Measurements from ENCODE around the gene ACOT11. TPM values are rescaled to one million over a fixed set of nuclear protein-coding genes. Genes with fewer than 3 reads are reported as not detected.

The ACOT11 gene
- polyA plus RNA-seq, 1 donor from 2014 or later = not detected

DNA sequence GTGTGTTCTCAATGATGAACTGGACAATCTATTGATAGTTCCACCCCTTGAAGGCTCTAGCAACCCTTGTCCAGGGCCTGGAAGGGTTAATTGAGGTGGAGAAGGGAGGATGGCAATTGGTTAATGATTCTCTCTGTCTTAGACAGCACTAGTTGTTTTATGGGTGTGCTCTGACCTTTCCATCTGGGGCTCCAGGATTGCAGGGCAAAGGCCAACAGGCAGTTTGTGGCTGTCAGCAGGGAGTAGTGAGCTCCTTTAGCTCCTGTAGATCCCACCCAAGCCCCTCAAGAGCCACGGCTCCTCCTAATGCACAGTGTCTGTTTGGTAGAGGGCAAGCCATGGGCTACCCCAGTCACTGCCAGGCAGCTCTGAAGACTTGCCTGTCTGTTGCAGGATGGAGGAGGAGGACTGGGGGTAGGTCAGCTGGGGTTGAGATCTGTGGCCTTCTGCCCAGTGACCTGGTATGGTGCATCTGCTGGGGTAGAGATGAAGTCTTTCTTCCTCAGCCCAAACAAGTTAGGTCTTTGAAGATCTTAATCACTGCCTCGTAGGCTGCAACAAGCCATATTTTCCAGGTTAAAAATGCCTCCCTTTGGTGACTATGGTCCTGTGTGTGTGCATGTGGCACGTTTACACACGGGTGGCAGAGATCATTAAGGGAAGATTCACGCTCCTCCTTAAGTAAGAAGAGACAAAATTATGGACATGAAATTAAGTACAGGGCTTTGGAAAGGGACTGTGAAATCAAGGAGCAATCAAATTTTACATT is 101.3 kb downstream of the ACOT11 start:
- no peaks in the 10 kb centered on the region for H3K36me3 ChIP-seq (ENCODE audit: insufficient read depth, low read length)
- H2AFZ ChIP-seq (ENCODE audit: low read depth, low read length) = no peak overlapping the region
- no peaks in the 10 kb centered on the region for H3F3A ChIP-seq (ENCODE audit: insufficient read depth, low read length, poor library complexity, severe bottlenecking)
- no peaks in the 10 kb centered on the region for H4K20me1 ChIP-seq (ENCODE audit: insufficient read depth)
- H3K27ac ChIP-seq (ENCODE audit: low read length) = no peak overlapping the region
- H3K9me2 ChIP-seq (ENCODE audit: insufficient read depth, low read length) = no peaks in the 10 kb centered on the region
- no peaks in the 10 kb centered on the region for H3K27me3 ChIP-seq (ENCODE audit: insufficient read depth, low read depth, low read length)
- H3K4me2 ChIP-seq (ENCODE audit: low read length) = no peak overlapping the region
- no peak overlapping the region for H3K9ac ChIP-seq (ENCODE audit: low read length)
- TF ChIP-seq EZH2 (IDR thresholded peaks at IDR 0.05; ENCODE audit: borderline replicate concordance, insufficient read depth, low read length, poor library complexity, severe bottlenecking) (no peak), RAD21 (conservative IDR thresholded peaks at IDR 0.05) (no peak), MXI1 (conservative IDR thresholded peaks at IDR 0.05; ENCODE audit: poor library complexity, severe bottlenecking) (no peak), REST (IDR thresholded peaks at IDR 0.05; ENCODE audit: borderline replicate concordance) (no peak), EP300 (conservative IDR thresholded peaks at IDR 0.05; ENCODE audit: poor library complexity, severe bottlenecking) (no peak), CTCF (IDR thresholded peaks at IDR 0.05; ENCODE audit: poor library complexity, severe bottlenecking) (no peak), TAF1 (IDR thresholded peaks at IDR 0.05; ENCODE audit: low read depth) (no peak), POLR2AphosphoS5 (IDR thresholded peaks at IDR 0.05) (no peak), SMC3 (conservative IDR thresholded peaks at IDR 0.05; ENCODE audit: poor library complexity) (no peak)
- H3K9me3 ChIP-seq (ENCODE audit: low read length) = no peaks in the 10 kb centered on the region
- no peaks in the 10 kb centered on the region for H3K79me2 ChIP-seq (replicated peaks; ENCODE audit: insufficient read depth, low read length)
- no peak overlapping the region for H3K4me3 ChIP-seq (ENCODE audit: low read length)

DNA sequence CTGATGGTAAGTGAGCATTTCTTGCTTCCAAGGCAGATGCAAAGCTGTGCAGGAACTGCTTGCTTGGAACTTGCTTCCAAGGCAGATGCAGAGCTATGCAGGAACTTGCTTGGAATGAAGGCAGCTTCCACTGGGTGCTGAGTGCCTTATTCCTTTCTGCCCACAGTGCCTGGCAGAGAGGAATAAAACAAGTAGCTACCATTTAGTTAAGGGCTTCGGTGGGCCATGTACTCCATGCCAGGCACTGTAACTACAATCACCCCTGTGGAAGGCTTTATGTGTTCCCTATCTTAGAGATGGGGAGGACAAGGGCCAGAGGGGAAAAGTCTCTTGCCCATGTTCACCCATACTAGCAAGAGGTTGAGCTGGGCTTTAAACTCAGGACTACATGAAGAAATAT is 101.9 kb downstream of the ACOT11 start:
- no peaks in the 10 kb centered on the region for H3K9me3 ChIP-seq (ENCODE audit: low read length)
- H3K27me3 ChIP-seq (ENCODE audit: insufficient read depth, low read depth, low read length) = no peaks in the 10 kb centered on the region
- H3K4me2 ChIP-seq (ENCODE audit: low read length) = no peak overlapping the region
- H2AFZ ChIP-seq (ENCODE audit: low read depth, low read length) = no peak overlapping the region
- TF ChIP-seq TAF1 (IDR thresholded peaks at IDR 0.05; ENCODE audit: low read depth) (no peak), MXI1 (conservative IDR thresholded peaks at IDR 0.05; ENCODE audit: poor library complexity, severe bottlenecking) (no peak), REST (IDR thresholded peaks at IDR 0.05; ENCODE audit: borderline replicate concordance) (no peak), POLR2AphosphoS5 (IDR thresholded peaks at IDR 0.05) (no peak), EP300 (conservative IDR thresholded peaks at IDR 0.05; ENCODE audit: poor library complexity, severe bottlenecking) (no peak)
- H3F3A ChIP-seq (ENCODE audit: insufficient read depth, low read length, poor library complexity, severe bottlenecking) = no peaks in the 10 kb centered on the region
- no peak overlapping the region for H3K9ac ChIP-seq (ENCODE audit: low read length)
- no peaks in the 10 kb centered on the region for H3K9me2 ChIP-seq (ENCODE audit: insufficient read depth, low read length)
- no peak overlapping the region for H3K4me3 ChIP-seq (ENCODE audit: low read length)
- H3K27ac ChIP-seq (ENCODE audit: low read length) = no peak overlapping the region
- no peaks in the 10 kb centered on the region for H3K36me3 ChIP-seq (ENCODE audit: insufficient read depth, low read length)
- H4K20me1 ChIP-seq (ENCODE audit: insufficient read depth) = no peaks in the 10 kb centered on the region
- no peaks in the 10 kb centered on the region for H3K79me2 ChIP-seq (replicated peaks; ENCODE audit: insufficient read depth, low read length)

All from neural cell (in vitro differentiated cells).